IMR-90 (cell line): ENCODE results near the gene IFNL1. TPM values are rescaled to one million over a fixed set of nuclear protein-coding genes. Genes with fewer than 3 reads are reported as not detected.

Experiments
- ATAC-seq: fragments of 200-7000 bp; cut with Tn5 transposase; 2 replicates; pipeline ENCODE4 v1.9.1; 2020; ENCODE audit warnings: low read depth, mild to moderate bottlenecking, moderate library complexity
- BruUV-seq: library from RNA; stranded (reverse); fragments of 400-500 nt; replicated peaks from 2 replicates; lab custom pipeline; 2021; lab: Mats Ljungman, UMichigan
- CTCF ChIA-PET: fragments of 300-600 bp; formaldehyde crosslinking; extraction: SDS; loops from one replicate; lab custom pipeline; 2021; ENCODE audit warnings: antibody characterized with exemption; lab: Yijun Ruan, JAX
- POLR2A ChIA-PET: fragments of 300-600 bp; sonication (Branson Sonifier 250); formaldehyde crosslinking; loops from one replicate; lab custom pipeline; 2022; ENCODE audit warnings: antibody characterized with exemption; ENCODE audit not compliant: unreplicated experiment; lab: Charles Lee
- DNase-seq: peaks from one replicate; pipeline ENCODE4 v3.0.0; 2013
- H2AFZ ChIP-seq: replicated peaks from 2 replicates; pipeline ENCODE3; 2013; ENCODE audit warnings: low read length, mild to moderate bottlenecking; ENCODE audit not compliant: poor library complexity
- H2AK5ac ChIP-seq: 2 replicates; pipeline ENCODE4 v1.6.1; 2013; ENCODE audit warnings: low read depth, low read length, inconsistent platforms
- H2AK9ac ChIP-seq: replicated peaks from 2 replicates; pipeline ENCODE3; 2013; ENCODE audit warnings: mild to moderate bottlenecking, low read depth, low read length, moderate library complexity; ENCODE audit not compliant: poor library complexity
- H2BK120ac ChIP-seq: 2 replicates; pipeline ENCODE4 v1.6.1; 2013; ENCODE audit warnings: low read depth, low read length, inconsistent platforms
- H2BK15ac ChIP-seq: 3 replicates; pipeline ENCODE4 v1.6.1; 2013; ENCODE audit warnings: low read depth, low read length, inconsistent platforms
- H2BK20ac ChIP-seq: 2 replicates; pipeline ENCODE4 v1.6.1; 2013; ENCODE audit warnings: low read depth, mild to moderate bottlenecking, inconsistent platforms, low read length, moderate library complexity
- H2BK5ac ChIP-seq: 2 replicates; pipeline ENCODE4 v1.6.1; 2013; ENCODE audit warnings: mild to moderate bottlenecking, low read depth, low read length, inconsistent platforms; ENCODE audit not compliant: poor library complexity, severe bottlenecking
- H3K14ac ChIP-seq: replicated peaks from 2 replicates; pipeline ENCODE4 v1.6.1; 2013; ENCODE audit warnings: low read depth, low read length, inconsistent platforms
- H3K18ac ChIP-seq: 2 replicates; pipeline ENCODE4 v1.6.1; 2013; ENCODE audit warnings: low read depth, low read length, control low read depth
- H3K23ac ChIP-seq: 2 replicates; pipeline ENCODE4 v1.6.1; 2013; ENCODE audit warnings: low read depth, low read length, inconsistent platforms
- H3K27ac ChIP-seq: 2 replicates; pipeline ENCODE4 v1.5.1; 2013; ENCODE audit warnings: mild to moderate bottlenecking, control low read depth, low read length; ENCODE audit not compliant: insufficient read depth
- H3K27me3 ChIP-seq: 2 replicates; pipeline ENCODE4 v1.6.1; 2013; ENCODE audit warnings: low read length; ENCODE audit not compliant: control insufficient read depth, insufficient read depth
- H3K36me3 ChIP-seq: 2 replicates; pipeline ENCODE4 v1.6.1; 2013; ENCODE audit warnings: low read length, mixed read lengths; ENCODE audit not compliant: control insufficient read depth, insufficient read depth
- H3K4ac ChIP-seq: 2 replicates; pipeline ENCODE4 v1.6.1; 2013; ENCODE audit warnings: low read depth, low read length, inconsistent platforms
- H3K4me1 ChIP-seq: 2 replicates; pipeline ENCODE4 v1.6.1; 2013; ENCODE audit warnings: low read length, mixed read lengths; ENCODE audit not compliant: control insufficient read depth, insufficient read depth
- H3K4me2 ChIP-seq: 2 replicates; pipeline ENCODE4 v1.6.1; 2013; ENCODE audit warnings: low read depth, mild to moderate bottlenecking, control low read depth, low read length, moderate library complexity
- H3K4me3 ChIP-seq: 2 replicates; pipeline ENCODE4 v1.5.1; 2013; ENCODE audit warnings: low read depth, mild to moderate bottlenecking, control low read depth, low read length, moderate library complexity; ENCODE audit not compliant: insufficient read depth
- H3K56ac ChIP-seq: 2 replicates; pipeline ENCODE4 v1.6.1; 2013; ENCODE audit warnings: low read length, inconsistent platforms; ENCODE audit not compliant: insufficient read depth; ENCODE audit errors: extremely low read depth
- H3K79me1 ChIP-seq, 2 experiments: 2 replicates each; pipeline ENCODE4 v1.6.1; 2013; ENCODE audit warnings: low read length in 2 of 2, inconsistent platforms in 1 of 2, low read depth in 1 of 2
- H3K9ac ChIP-seq: 2 replicates; pipeline ENCODE4 v1.6.1; 2013; ENCODE audit warnings: low read depth, low read length, control low read depth
- H3K9me1 ChIP-seq: 2 replicates; pipeline ENCODE4 v1.6.1; 2013; ENCODE audit warnings: low read length, inconsistent platforms; ENCODE audit not compliant: insufficient read depth
- H3K9me3 ChIP-seq: 2 replicates; pipeline ENCODE4 v1.6.1; 2013; ENCODE audit warnings: low read length; ENCODE audit not compliant: control insufficient read depth, insufficient read depth
- H4K20me1 ChIP-seq: 2 replicates; pipeline ENCODE4 v1.6.1; 2013; ENCODE audit warnings: low read length, inconsistent platforms; ENCODE audit not compliant: insufficient read depth
- H4K5ac ChIP-seq: 2 replicates; pipeline ENCODE4 v1.6.1; 2013; ENCODE audit warnings: mild to moderate bottlenecking, low read depth, low read length, control low read depth
- H4K8ac ChIP-seq, 2 experiments: 2 replicates each; pipeline ENCODE4 v1.6.1; 2013; ENCODE audit warnings: low read depth in 2 of 2, low read length in 2 of 2, control low read depth in 1 of 2, inconsistent platforms in 1 of 2
- H4K91ac ChIP-seq: 2 replicates; pipeline ENCODE4 v1.6.1; 2013; ENCODE audit warnings: low read depth, low read length, inconsistent platforms; ENCODE audit not compliant: insufficient read depth
- CEBPB ChIP-seq: IDR thresholded peaks from 2 replicates; pipeline ENCODE4 v1.6.1; 2012; ENCODE audit warnings: low read depth, low read length, improper control_type of control experiment
- CHD1 ChIP-seq: IDR thresholded peaks from 2 replicates; pipeline ENCODE4 v1.6.1; 2012; ENCODE audit warnings: low read depth, low read length, improper control_type of control experiment
- FOS ChIP-seq: fragments of 150-350 bp; IDR thresholded peaks from 2 replicates; pipeline ENCODE4 v1.6.1; 2016; ENCODE audit warnings: low read depth, low read length
- MAZ ChIP-seq: IDR thresholded peaks from 2 replicates; pipeline ENCODE4 v1.6.1; 2012; ENCODE audit warnings: low read depth, mild to moderate bottlenecking, low read length, improper control_type of control experiment, moderate library complexity, borderline replicate concordance
- MXI1 ChIP-seq: IDR thresholded peaks from 2 replicates; pipeline ENCODE4 v1.6.1; 2012; ENCODE audit warnings: low read depth, mild to moderate bottlenecking, low read length, moderate library complexity, borderline replicate concordance
- NFE2L2 ChIP-seq: fragments of 150-350 bp; IDR thresholded peaks from 2 replicates; pipeline ENCODE4 v1.6.1; 2016; ENCODE audit warnings: low read depth, mild to moderate bottlenecking, low read length
- POLR2A ChIP-seq: IDR thresholded peaks from 2 replicates; pipeline ENCODE4 v1.6.1; 2012; ENCODE audit warnings: mild to moderate bottlenecking, low read depth, low read length
- RAD21 ChIP-seq: IDR thresholded peaks from 2 replicates; pipeline ENCODE4 v1.6.1; 2012; ENCODE audit warnings: low read length, improper control_type of control experiment
- RCOR1 ChIP-seq: IDR thresholded peaks from 2 replicates; pipeline ENCODE4 v1.6.1; 2012; ENCODE audit warnings: mild to moderate bottlenecking, low read length, improper control_type of control experiment; ENCODE audit not compliant: insufficient replicate concordance
- USF2 ChIP-seq: fragments of 150-350 bp; IDR thresholded peaks from 2 replicates; pipeline ENCODE4 v1.6.1; 2017; ENCODE audit warnings: mild to moderate bottlenecking, antibody characterized with exemption, low read length, low read depth
- WGBS, 2 experiments: methylation state at CpG; one replicate each; pipeline versions ENCODE4 v1.1.5 to v1.1.7; 2013; ENCODE audit warnings: missing lambda C conversion rate in 2 of 2; ENCODE audit not compliant: insufficient read length in 1 of 2; ENCODE audit errors: extremely low coverage in 2 of 2; 5-methylcytosine and 5-hydroxymethylcytosine counted together
- dilution Hi-C: fragments of 300-500 bp; cut with HindIII; formaldehyde crosslinking; loops from one replicate; pipeline ENCODE4 v1.14.3; 2018; ENCODE audit warnings: low sequenced_read_pairs; ENCODE audit not compliant: unreplicated experiment
- in situ Hi-C: fragments of 300-500 bp; cut with MboI; formaldehyde crosslinking; loops from 3 replicates; pipeline ENCODE4 v1.14.3; 2019; ENCODE audit warnings: low sequenced_read_pairs, inconsistent platforms, mixed read lengths
- intact Hi-C: fragments of 100-400 bp; cut with micrococcal nuclease; formaldehyde crosslinking; loops from 2 replicates; pipeline ENCODE4 v1.10.0; 2022
- polyA plus RNA-seq, 3 experiments: library from polyadenylated mRNA; depleted of rRNA; stranded (reverse); fragments of >200 nt; gene quantifications; 2 replicates each; pipeline ENCODE4 v1.2.3, GENCODE V29; 2012; ENCODE audit warnings: low replicate concordance in 1 of 3
- total RNA-seq: library from RNA; depleted of rRNA; stranded (reverse); fragments of >200 nt; gene quantifications from 2 replicates; pipeline ENCODE4 v1.2.3, GENCODE V29; 2012
- TF ChIP-seq, protein P1 (sequence below): fragments of 150-350 bp; IDR thresholded peaks from 2 replicates; pipeline ENCODE4 v1.6.1; 2016; ENCODE audit warnings: low read depth, mild to moderate bottlenecking, low read length, moderate library complexity, borderline replicate concordance

Gene IFNL1
- total and polyA plus RNA-seq, 2 of the 4 experiments (the other 2 are of a cell fraction) = not detected

DNA sequence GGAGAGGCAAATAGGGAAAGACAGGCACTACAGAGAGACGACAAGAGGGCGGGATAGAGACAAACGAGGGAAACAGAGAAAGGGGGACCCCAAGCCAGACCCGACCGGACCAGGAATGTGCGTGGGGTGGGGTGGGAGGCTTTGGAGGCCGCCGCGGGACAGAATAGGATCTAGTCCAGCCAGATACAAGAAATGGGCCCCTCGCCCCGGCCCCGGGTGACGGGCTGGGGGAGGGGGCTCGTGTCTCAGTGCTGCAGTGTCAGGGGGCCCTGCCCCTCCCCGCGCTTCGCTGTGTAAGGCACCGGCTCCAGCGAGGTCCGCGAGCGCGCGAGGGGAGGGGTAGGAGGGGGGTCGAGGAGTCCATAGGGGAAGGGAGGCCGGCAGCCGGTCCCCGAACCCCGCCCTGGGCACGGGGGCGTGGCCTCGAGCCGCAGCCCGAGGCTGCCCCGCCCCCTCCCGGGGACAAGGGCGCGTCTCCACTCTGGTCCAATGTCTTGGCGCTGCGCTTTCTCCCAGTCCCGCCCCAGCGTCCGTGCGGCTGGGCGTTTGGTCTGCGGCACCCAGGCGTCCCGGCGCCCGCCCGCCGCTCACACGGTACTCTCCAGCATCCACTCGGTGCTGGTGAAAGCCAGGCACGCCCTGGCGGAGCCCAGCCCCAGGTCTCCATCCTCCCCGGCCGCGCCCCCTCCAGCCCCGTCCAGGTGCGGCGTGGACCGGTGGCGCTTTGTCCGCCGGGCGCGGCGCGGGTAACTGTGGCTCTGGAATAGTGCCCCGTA lies 11.0 kb downstream of the IFNL1 start (continued):
- TF ChIP-seq USF2 (no peak), POLR2A (no peak)

DNA sequence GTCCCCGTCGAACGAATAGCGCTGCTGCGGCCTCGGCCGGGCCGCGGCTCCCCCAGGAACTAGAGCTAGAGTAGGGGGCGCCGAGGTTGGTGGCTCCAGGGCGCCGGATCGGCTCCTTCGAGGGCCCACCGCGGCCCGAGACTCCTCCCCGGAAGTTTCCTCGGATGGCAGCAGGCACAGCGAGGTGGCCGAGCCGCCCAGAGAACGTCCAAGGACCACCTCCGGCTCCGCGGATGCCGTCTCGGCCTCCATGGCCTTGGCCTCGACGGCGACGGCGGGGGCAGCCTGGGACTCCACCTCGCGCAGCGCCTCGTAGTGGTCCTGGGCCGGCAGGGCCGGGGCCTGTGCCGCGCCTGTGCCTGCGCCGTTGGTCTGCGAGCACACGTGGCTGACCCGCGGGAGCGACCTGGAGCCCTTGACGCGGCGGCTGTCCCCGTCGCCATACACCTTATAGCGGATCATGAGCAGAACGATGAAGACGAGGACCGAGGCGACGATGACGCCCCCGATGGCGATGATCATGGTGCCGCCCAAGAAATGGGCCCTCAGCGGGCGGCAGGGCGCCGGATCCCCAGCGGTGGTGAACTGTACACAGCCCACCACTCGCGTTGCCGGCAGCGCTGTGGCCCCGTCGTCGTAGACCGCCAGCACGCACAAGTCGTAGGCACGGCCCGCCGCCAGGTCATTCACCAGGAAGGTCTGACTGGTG lies 11.8 kb downstream of the IFNL1 start:
- Histone ChIP-seq H3K4ac (no peak overlapping the region), H3K79me1 (no peaks in the 10 kb centered on the region), H3K18ac (no peak overlapping the region), H3K4me3 (no peak overlapping the region), H3K27ac (no peak overlapping the region), H4K20me1 (no peaks in the 10 kb centered on the region; the same call in 1 of the 2 replicates), H3K9ac (no peak overlapping the region), H3K23ac (no peak overlapping the region), H3K56ac (no peak overlapping the region), H2BK120ac (no peak overlapping the region), H2BK15ac (no peak overlapping the region), H3K14ac (no peak overlapping the region), H4K91ac (no peak overlapping the region), H4K5ac (no peak overlapping the region), H3K9me1 (no peaks in the 10 kb centered on the region; the same call in 1 of the 2 replicates), H2AK9ac (peak overlapping the region; percentile 65), H3K36me3 (no peaks in the 10 kb centered on the region), H2BK20ac (no peak overlapping the region), H2AFZ (peak overlapping the region; percentile 65), H3K9me3 (peaks cover 8% of the 10 kb centered on the region), H2AK5ac (no peak overlapping the region), H2BK5ac (no peak overlapping the region), H3K4me2 (no peak overlapping the region), H4K8ac (no peak overlapping the region), H3K4me1 (no peaks in the 10 kb centered on the region; the same call in 1 of the 2 replicates), H3K27me3 (peaks cover 63% of the 10 kb centered on the region)
- no peak for DNase-seq
- WGBS, 2 experiments = 14% methylated on average over 60 of the region's 82 CpGs; no CpG with 5 or more reads in 1 of the 2 experiments
- ATAC-seq = no peak
- dilution Hi-C loops (no loop called here), intact Hi-C loops (no loop called here), in situ Hi-C loops (no loop called here)
- CTCF ChIA-PET = no interaction called here
- BruUV-seq = no TSS peak
- POLR2A ChIA-PET = no interaction called here
- TF ChIP-seq NFE2L2 = no peak
- TF ChIP-seq FOS = no peak
- TF ChIP-seq, protein P1, sequence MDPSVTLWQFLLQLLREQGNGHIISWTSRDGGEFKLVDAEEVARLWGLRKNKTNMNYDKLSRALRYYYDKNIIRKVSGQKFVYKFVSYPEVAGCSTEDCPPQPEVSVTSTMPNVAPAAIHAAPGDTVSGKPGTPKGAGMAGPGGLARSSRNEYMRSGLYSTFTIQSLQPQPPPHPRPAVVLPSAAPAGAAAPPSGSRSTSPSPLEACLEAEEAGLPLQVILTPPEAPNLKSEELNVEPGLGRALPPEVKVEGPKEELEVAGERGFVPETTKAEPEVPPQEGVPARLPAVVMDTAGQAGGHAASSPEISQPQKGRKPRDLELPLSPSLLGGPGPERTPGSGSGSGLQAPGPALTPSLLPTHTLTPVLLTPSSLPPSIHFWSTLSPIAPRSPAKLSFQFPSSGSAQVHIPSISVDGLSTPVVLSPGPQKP = no peak
- TF ChIP-seq MAZ = no peak
- no peak for TF ChIP-seq MXI1
- no peak for TF ChIP-seq CEBPB
- no peak for TF ChIP-seq CHD1
- no peak for TF ChIP-seq POLR2A
- no peak for TF ChIP-seq RAD21
- no peak for TF ChIP-seq RCOR1
